Activated T-helper 2 cell treated with anti-CD3 and anti-CD28 coated beads, Interferon-gamma antibody, Interleukin-2, Interleukin-4, amounts not matched to agents 10 μg/mL and 5 μg/mL and 100 μg/mL, durations not matched to agents 14 hours and 24 hours and 36 hours (primary cell): ENCODE results near the gene HS1BP3. TPM values are rescaled to one million over a fixed set of nuclear protein-coding genes. Genes with fewer than 3 reads are reported as not detected.

Source experiments
- DNase-seq: peaks from one replicate; pipeline ENCODE4 v3.0.0; 2021; ENCODE audit warnings: low spot score
- H3K27ac Mint-ChIP-seq: one replicate; pipeline ENCODE4 v1.8.0; 2021; ENCODE audit warnings: mixed read lengths
- H3K27me3 Mint-ChIP-seq: one replicate; pipeline ENCODE4 v1.8.0; 2021; ENCODE audit warnings: low read depth, mixed read lengths
- H3K36me3 Mint-ChIP-seq: one replicate; pipeline ENCODE4 v1.8.0; 2021; ENCODE audit warnings: low read depth, mixed read lengths
- H3K4me1 Mint-ChIP-seq: one replicate; pipeline ENCODE4 v1.8.0; 2021; ENCODE audit warnings: low read depth, mixed read lengths
- H3K4me3 Mint-ChIP-seq: one replicate; pipeline ENCODE4 v1.8.0; 2021; ENCODE audit warnings: low read depth, mild to moderate bottlenecking, moderate library complexity, mixed read lengths
- H3K9me3 Mint-ChIP-seq: one replicate; pipeline ENCODE4 v1.8.0; 2021; ENCODE audit warnings: mixed read lengths
- intact Hi-C: fragments of 100-400 bp; cut with micrococcal nuclease; formaldehyde crosslinking; loops from one replicate; pipeline ENCODE4 v1.15.1; 2023
- total RNA-seq: library from RNA; stranded (reverse); gene quantifications from 2 replicates; pipeline ENCODE4 v1.2.3, GENCODE V29; 2022

Gene HS1BP3
- total RNA-seq, 1 donor from 2014 or later: 11.9 TPM

- no peaks in the 10 kb centered on the region for H3K9me3 Mint-ChIP-seq
- H3K4me3 Mint-ChIP-seq: no peak overlapping the region
- H3K27ac Mint-ChIP-seq: no peak overlapping the region
- H3K36me3 Mint-ChIP-seq: no peaks in the 10 kb centered on the region
- H3K4me1 Mint-ChIP-seq: peaks cover 20% of the 10 kb centered on the region
- no peak for DNase-seq
- H3K27me3 Mint-ChIP-seq: no peaks in the 10 kb centered on the region
- intact Hi-C loops: loop anchor here (5.0 kb wide), 1 partner anchor 151 kb away; the partner anchor contains the start of gene RHOB
Observed at GRCh38 chr2:20597860-20598183, 53.1 kb downstream of the HS1BP3 start.

- no peaks in the 10 kb centered on the region for H3K9me3 Mint-ChIP-seq
- H3K27me3 Mint-ChIP-seq: no peaks in the 10 kb centered on the region
- H3K4me3 Mint-ChIP-seq: no peak overlapping the region
- H3K27ac Mint-ChIP-seq: peak overlapping the region; percentile 56
- intact Hi-C loops: loop anchor here (5.0 kb wide), 1 partner anchor 150 kb away; the partner anchor contains the start of gene RHOB
- peaks cover 18% of the 10 kb centered on the region for H3K4me1 Mint-ChIP-seq
- no peak for DNase-seq
- no peaks in the 10 kb centered on the region for H3K36me3 Mint-ChIP-seq
Observed at GRCh38 chr2:20596973-20597859, 53.7 kb downstream of the HS1BP3 start.

- no peak for DNase-seq
- intact Hi-C loops: loop anchor here (5.0 kb wide), 1 partner anchor 149 kb away; the partner anchor contains the start of gene RHOB
Observed at GRCh38 chr2:20596193-20596972, 54.5 kb downstream of the HS1BP3 start.

GRCh38 chr2:20595439-20596192 is 55.3 kb downstream of the HS1BP3 start:
- H3K9me3 Mint-ChIP-seq: no peaks in the 10 kb centered on the region
- H3K4me3 Mint-ChIP-seq: peak overlapping the region; percentile 23
- peak overlapping the region; percentile 81 for H3K27ac Mint-ChIP-seq
- no peaks in the 10 kb centered on the region for H3K27me3 Mint-ChIP-seq
- intact Hi-C loops: loop anchor here (5.0 kb wide), 1 partner anchor 148 kb away; the partner anchor contains the start of gene RHOB
- H3K4me1 Mint-ChIP-seq: peaks cover 15% of the 10 kb centered on the region
- DNase-seq: no peak
- H3K36me3 Mint-ChIP-seq: no peaks in the 10 kb centered on the region

More at GRCh38 chr2:20596193-20596972, 54.5 kb downstream of the HS1BP3 start:
- peak overlapping the region; percentile 81 for H3K27ac Mint-ChIP-seq
- no peaks in the 10 kb centered on the region for H3K27me3 Mint-ChIP-seq
- H3K36me3 Mint-ChIP-seq: no peaks in the 10 kb centered on the region
- peaks cover 18% of the 10 kb centered on the region for H3K4me1 Mint-ChIP-seq
- no peak overlapping the region for H3K4me3 Mint-ChIP-seq
- H3K9me3 Mint-ChIP-seq: no peaks in the 10 kb centered on the region

GRCh38 chr2:20594957-20595356 is 55.9 kb downstream of the HS1BP3 start:
- H3K27ac Mint-ChIP-seq: peak overlapping the region; percentile 12
- no peak overlapping the region for H3K4me3 Mint-ChIP-seq
- H3K9me3 Mint-ChIP-seq: no peaks in the 10 kb centered on the region
- H3K36me3 Mint-ChIP-seq: no peaks in the 10 kb centered on the region
- H3K27me3 Mint-ChIP-seq: no peaks in the 10 kb centered on the region
- intact Hi-C loops: loop anchor here (5.0 kb wide), 1 partner anchor 148 kb away; the partner anchor contains the start of gene RHOB
- peaks cover 15% of the 10 kb centered on the region for H3K4me1 Mint-ChIP-seq
- no peak for DNase-seq

GRCh38 chr2:20594048-20594750 is 56.7 kb downstream of the HS1BP3 start:
- H3K36me3 Mint-ChIP-seq: no peaks in the 10 kb centered on the region
- DNase-seq: no peak
- peaks cover 15% of the 10 kb centered on the region for H3K4me1 Mint-ChIP-seq
- intact Hi-C loops: no loop called here
- no peaks in the 10 kb centered on the region for H3K27me3 Mint-ChIP-seq
- H3K4me3 Mint-ChIP-seq: no peak overlapping the region
- no peak overlapping the region for H3K27ac Mint-ChIP-seq
- H3K9me3 Mint-ChIP-seq: no peaks in the 10 kb centered on the region

GRCh38 chr2:20593072-20594034 is 57.5 kb downstream of the HS1BP3 start:
- DNase-seq: no peak
- Mint-ChIP-seq H3K4me3 (no peak overlapping the region), H3K27ac (peak overlapping the region; percentile 0), H3K4me1 (peaks cover 15% of the 10 kb centered on the region), H3K36me3 (no peaks in the 10 kb centered on the region), H3K27me3 (no peaks in the 10 kb centered on the region), H3K9me3 (no peaks in the 10 kb centered on the region)
- intact Hi-C loops: no loop called here

- no peaks in the 10 kb centered on the region for H3K27me3 Mint-ChIP-seq
- H3K36me3 Mint-ChIP-seq: no peaks in the 10 kb centered on the region
- H3K4me1 Mint-ChIP-seq: peaks cover 15% of the 10 kb centered on the region
- no peak overlapping the region for H3K27ac Mint-ChIP-seq
- intact Hi-C loops: no loop called here
- H3K9me3 Mint-ChIP-seq: no peaks in the 10 kb centered on the region
- no peak for DNase-seq
- no peak overlapping the region for H3K4me3 Mint-ChIP-seq
Observed at GRCh38 chr2:20592106-20593071, 58.5 kb downstream of the HS1BP3 start.

GRCh38 chr2:20590704-20591515 is 60.0 kb downstream of the HS1BP3 start:
- Mint-ChIP-seq H3K4me3 (no peak overlapping the region), H3K4me1 (peaks cover 8% of the 10 kb centered on the region), H3K27ac (no peak overlapping the region), H3K27me3 (no peaks in the 10 kb centered on the region), H3K9me3 (no peaks in the 10 kb centered on the region), H3K36me3 (no peaks in the 10 kb centered on the region)
- DNase-seq: no peak
- intact Hi-C loops: no loop called here
